COLO668 (cell line): ENCODE measurements around the gene AGAP5.
"Not testable (repeated sequence)": the region's sequence is repeated elsewhere in the genome, so short reads cannot be mapped to it uniquely, and the experiment has no call there.

Experiments
- DNase-seq: peaks from one replicate; lab custom pipeline; 2025; ENCODE audit not compliant: unreplicated experiment; lab: John Stamatoyannopoulos, UW

The AGAP5 gene

DNA sequence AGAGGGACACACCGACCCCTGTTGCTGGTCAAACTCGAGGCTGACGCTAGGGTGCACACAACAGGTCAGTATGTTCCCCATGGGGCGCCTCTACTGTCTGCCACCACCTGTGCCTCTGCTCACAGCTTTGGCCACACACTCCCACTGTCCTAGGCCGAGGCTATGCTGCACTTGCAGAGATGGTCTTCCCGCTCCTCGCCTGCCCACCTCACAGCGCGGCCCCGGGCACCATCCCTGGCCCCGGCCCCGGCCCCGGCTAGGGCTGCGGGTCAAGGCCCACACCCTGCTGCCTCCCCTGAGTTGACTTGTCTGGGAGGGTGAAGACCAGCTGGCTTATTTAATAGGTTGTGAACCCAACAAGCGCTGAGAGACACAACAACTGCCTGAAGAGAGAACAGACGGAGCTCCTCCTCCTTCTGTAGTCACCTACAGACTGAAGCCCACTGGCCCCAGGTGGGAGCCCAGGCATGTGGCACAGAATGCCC lies at the start of gene AGAP5:
Gene AGAP5 (minus strand): TSS at position 435 of the 485 bp plus-strand sequence. CDS start 354 bp downstream, at position 81.
- not testable (repeated sequence) for DNase-seq

- no peak for DNase-seq
These were observed 48.8 kb upstream of the AGAP5 start for GRCh38 chr10:73746721-73747120.

DNA sequence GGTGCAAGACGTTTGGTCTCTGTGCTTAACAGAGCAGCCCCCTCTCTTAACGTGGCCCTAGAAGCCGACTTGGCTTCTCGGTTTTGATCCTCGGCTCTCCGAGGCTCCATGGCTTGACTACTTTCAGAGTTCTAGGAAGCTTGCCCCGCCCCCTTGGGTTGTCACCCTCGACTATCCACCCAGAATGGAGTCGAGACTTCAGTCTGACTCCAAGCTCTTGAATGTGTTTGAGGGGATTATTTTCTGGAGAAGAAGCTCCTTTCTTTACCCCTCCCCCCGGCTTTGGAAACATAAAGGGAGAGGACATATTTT lies 46.7 kb upstream of the AGAP5 start:
- DNase-seq = peak; percentile 36

DNA sequence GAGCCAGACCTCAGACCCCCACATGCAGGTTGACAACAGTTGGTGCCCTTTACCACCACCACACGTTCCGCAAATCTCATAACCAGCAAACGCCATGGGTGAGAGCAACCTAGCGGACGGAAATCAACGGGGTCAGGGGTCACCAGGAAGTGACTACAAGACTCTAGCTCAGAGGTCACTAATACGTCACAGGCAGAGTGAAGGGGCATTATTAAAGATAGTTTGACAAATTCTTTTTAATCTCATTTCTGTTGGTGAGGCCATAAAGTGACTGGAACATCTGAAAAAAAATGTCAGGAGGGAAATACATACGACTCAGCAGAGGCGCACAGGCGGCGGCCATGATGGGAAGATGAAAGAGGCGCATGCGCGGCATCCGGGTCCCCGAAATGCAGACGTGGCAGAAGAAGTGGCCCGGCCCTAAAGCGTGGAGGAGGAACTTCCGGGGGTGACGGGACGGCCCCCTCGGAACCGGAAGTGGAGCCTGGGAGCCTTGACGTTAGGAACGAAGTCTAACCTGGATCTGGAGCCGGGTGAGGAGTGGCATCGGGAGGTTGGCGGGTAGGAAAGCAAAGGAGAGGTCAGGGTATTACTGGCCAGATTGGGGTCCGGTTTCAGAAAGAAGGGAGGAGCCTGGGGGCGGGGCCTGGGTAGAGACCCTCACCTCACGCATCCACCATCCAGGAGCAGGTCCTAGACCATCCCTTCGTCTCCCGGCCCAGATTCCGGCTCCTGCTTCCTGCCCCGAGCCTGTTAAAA lies 46.2 kb upstream of the AGAP5 start, which contains the start of gene SEC24C:
Gene SEC24C (plus strand): TSS at position 468 of the 759 bp plus-strand sequence. CDS start 2,461 bp downstream, outside the sequence.
- peak; percentile 93 for DNase-seq

GRCh38 chr10:73743327-73743904 lies 45.5 kb upstream of the AGAP5 start:
- no peak for DNase-seq

DNA sequence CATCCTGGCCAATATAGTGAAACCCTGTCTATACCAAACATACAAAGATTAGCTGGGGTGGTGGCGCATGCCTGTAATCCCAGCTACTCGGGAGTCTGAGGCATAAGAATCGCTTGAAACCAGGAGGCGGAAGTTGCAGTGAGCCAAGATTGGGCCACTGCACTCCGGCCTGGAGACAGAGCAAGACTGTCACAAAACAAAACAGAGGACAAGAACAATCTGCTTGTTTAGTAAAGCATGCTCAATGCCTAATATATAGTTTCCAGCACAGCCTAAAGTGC lies 44.5 kb upstream of the AGAP5 start:
- no peak for DNase-seq

GRCh38 chr10:73740501-73741254 lies 42.8 kb upstream of the AGAP5 start:
- not testable (repeated sequence) for DNase-seq

DNA sequence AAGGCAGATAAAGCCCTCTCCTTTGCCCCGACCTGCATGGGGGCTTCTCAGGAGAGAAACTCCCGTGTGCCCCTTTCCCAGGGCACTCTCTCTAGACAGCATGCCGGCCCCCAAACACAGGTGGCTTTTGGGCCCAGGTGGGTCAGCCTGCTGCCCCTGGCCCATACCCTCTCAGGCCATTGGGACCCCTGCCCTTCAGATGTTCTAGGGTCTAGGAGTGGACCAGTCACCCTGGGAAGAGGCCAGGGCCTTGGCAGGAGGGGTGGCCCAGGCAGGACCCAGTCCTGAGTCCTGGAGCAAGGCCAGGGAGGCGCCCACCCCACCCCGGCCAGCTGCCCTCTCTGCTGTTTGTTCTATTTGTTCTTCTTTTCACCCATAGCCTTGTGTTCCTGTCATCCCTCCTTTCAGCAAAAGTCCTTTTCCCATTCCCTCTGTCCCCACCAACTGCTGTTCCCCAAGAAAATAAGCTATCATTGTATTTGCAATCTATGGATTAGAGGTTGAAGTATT lies 36.9 kb upstream of the AGAP5 start:
- no peak for DNase-seq

DNA sequence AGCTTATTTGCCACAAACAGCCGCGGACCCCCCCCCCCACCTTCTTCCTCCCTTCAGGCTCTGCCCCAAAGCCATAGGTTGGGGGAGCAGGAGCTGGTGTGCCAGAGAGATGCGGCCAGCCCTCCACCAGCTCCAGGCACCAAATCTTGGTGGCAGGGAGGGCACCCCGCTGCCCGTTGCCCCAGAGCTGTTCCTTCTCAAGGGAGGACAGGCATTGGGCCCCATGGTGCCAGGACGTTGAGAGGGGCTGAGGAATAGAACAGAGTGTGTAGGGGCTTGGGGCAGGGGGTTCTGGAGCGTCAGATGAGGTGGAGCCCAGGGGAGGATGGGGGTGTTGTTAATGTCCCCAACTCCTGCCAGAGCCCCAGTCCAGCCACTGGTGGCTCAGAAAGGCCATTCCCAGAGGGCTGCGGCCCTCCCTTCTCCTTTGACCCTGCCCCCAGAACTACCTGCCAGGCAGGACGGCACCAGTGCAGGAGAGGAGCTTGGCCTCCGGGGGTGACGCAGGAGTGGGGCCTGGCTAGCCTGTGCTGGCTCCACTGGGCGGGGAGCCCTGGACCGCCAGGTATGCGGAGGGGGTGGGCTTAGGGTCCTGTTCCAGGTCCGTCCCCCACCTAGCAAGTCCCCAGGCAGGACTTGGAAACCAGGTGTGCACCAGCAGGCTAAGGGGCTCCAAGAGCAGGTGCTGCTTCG lies 36.3 kb upstream of the AGAP5 start:
- no peak for DNase-seq

DNA sequence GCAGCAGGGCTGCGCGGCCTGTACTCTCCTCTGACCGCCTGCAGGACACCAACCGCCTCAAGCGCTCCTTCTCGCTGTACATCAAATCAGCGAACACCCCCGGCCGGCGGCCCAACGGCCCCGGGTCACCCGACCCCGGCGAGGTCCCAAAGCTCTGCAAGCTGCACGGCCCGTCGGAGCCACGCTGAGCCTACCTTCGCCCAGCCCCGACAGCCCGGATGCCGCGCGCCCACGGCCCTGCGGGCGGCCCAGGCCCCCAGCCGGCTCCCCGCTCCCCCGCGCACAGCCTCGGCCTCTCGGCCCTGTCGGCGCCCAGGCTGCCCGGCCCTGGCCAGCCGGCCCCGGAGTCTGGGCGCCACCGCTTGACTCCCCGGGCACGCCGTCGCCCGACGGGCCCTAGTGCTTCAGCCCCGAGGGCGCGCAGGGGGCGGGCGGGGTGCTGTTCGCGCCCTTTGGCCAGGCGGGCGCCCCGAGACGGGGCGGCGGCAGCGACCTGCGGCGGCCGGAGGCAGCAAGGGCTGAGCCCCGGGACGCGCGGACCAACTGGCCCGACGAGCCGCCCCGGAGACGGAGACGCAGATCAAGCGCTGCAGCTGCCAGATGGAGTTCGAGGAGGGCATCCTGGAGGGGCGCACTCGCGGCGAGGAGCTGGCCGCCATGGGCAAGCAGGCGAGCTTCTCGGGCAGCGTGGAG lies 35.2 kb upstream of the AGAP5 start:
- no peak for DNase-seq

DNA sequence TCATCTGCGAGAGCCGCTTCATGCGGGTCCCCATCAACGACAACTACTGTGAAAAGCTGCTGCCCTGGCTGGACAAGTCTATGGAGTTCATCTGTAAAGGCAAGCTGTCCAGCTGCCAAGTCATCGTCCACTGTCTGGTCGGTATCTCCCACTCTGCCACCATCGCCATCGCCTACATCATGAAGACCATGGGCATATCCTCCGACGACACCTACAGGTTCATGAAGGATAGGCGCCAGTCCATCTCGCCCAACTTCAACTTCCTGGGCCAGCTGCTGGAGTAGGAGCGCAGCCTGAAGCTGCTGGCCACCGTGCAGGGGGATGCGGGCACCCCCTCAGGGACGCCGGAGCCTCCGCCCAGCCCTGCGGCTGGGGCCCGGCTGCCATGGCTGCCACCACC lies 34.5 kb upstream of the AGAP5 start:
- DNase-seq = no peak

GRCh38 chr10:73731588-73732375 lies 33.9 kb upstream of the AGAP5 start:
- no peak for DNase-seq

DNA sequence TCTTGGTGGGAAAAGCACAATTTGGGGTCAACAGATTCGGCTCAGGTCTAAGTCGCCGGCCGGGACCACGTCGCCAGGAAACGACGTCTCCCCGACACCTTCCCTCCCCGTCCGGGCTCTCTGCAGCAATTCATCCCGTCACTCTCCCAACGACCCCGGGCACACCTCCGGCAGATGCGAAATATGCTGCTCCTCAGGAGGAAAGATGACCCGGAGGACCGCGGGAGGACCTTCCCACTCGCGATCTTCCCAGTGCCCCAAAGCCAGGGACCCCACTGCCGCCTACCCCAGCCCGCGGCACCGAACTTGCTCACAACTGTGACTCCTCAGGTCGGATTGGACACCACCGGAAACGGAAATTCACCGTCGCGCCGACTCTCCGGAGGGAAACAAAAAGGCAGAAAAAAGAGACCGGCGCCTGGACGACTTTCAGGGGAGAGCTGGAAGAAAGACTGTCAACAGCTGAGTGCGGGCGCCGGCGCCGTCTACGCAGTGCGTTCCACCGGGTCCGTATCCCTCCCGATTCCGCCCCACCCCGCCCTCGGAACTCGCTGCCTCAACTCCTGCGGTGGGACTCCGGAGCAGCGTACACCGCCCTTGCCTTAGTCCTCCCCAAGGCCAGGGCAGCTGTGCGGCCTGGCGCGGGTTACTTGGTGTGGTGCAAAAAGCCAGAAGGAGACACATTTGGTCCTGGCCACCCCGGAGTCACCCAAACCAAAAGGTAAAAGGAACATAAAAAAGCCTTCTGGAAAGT lies 32.4 kb upstream of the AGAP5 start:
- DNase-seq = peak; percentile 81

- not testable (repeated sequence) for DNase-seq
These were observed 31.9 kb upstream of the AGAP5 start for GRCh38 chr10:73729781-73730152.

GRCh38 chr10:73723516-73723915 lies 25.6 kb upstream of the AGAP5 start:
- no peak for DNase-seq

DNA sequence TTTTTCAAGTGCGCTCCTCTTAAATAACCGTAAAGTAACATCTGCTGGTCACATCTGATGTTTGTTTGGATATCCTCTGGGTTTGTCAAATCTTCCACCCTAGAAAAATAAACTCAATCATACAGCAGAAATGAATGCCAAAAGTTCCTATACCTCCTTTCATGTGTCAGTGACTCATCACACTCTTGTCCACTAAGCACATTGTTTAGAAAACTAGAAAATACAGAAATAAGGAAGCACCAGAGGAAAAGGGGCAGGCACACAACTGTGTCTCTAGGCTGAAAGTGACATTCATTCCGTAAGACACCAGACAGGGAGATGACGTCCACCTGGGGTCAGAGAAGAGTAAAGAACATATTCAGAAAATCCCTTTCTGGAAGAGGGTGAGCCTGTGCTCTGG lies 22.7 kb upstream of the AGAP5 start:
- DNase-seq = not testable (repeated sequence)

DNA sequence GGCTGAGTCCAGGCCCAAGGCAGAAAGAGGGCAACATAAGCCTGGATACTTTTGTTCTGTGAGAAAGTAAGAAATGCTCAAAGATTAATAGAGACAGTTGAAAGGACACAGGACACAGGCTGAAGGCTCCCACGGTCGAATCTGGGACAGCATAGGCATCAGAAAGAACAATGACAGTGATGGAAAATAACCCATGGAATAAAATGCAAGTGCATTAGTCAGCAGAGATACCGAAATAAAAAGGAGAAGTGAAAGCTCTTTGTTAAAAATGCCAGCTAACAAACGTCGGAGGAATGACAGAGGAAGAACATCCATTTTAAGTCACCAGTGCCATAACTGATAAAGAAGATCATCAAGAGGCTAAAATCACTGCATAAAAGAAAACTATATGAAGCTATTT lies 19.6 kb upstream of the AGAP5 start:
- DNase-seq = no peak

- no peak for DNase-seq
These were observed 18.3 kb upstream of the AGAP5 start for GRCh38 chr10:73716251-73716650.
